C4-2B (cell line): ENCODE data around the gene NREP.

Experiments
- H3K27ac ChIP-seq: fragments of 450-650 bp; 2 replicates; pipeline ENCODE4 v1.5.1; 2017
- CTCF ChIP-seq: fragments of 450-650 bp; conservative IDR thresholded peaks from 2 replicates; pipeline ENCODE4 v1.5.1; 2017; ENCODE audit warnings: mild to moderate bottlenecking
- ZFX ChIP-seq: fragments of 450-650 bp; IDR thresholded peaks from 2 replicates; pipeline ENCODE4 v1.6.1; 2017

The NREP gene

GRCh38 chr5:111745075-111745739 is 11.8 kb downstream of the NREP start:
- no peak overlapping the region for H3K27ac ChIP-seq

GRCh38 chr5:111744455-111744854 is 12.5 kb downstream of the NREP start:
- no peak for TF ChIP-seq CTCF
- H3K27ac ChIP-seq, result no peak overlapping the region

More at GRCh38 chr5:111745075-111745739, 11.8 kb downstream of the NREP start:
- no peak for TF ChIP-seq ZFX
- no peak for TF ChIP-seq CTCF

- H3K27ac ChIP-seq, result no peak overlapping the region
- no peak for TF ChIP-seq CTCF
- no peak for TF ChIP-seq ZFX
Observed at GRCh38 chr5:111743988-111744387, 13.0 kb downstream of the NREP start.

GRCh38 chr5:111743512-111743911 is 13.5 kb downstream of the NREP start:
- TF ChIP-seq CTCF (no peak), ZFX (no peak)
- no peak overlapping the region for H3K27ac ChIP-seq

GRCh38 chr5:111742177-111742994 is 14.6 kb downstream of the NREP start:
- TF ChIP-seq ZFX (no peak), CTCF (no peak)
- H3K27ac ChIP-seq, result no peak overlapping the region

- TF ChIP-seq ZFX, result no peak
- TF ChIP-seq CTCF, result no peak
- H3K27ac ChIP-seq, result no peak overlapping the region
Observed at GRCh38 chr5:111741278-111741677, 15.7 kb downstream of the NREP start.

GRCh38 chr5:111739416-111739815 is 17.6 kb downstream of the NREP start:
- TF ChIP-seq ZFX (no peak), CTCF (no peak)
- no peak overlapping the region for H3K27ac ChIP-seq
